Neutrophil (primary cell): ENCODE data around the gene MYH13.
"Not testable (repeated sequence)": the region's sequence is repeated elsewhere in the genome, so short reads cannot be mapped to it uniquely, and the experiment has no call there.

Experiments
- H3K27ac ChIP-seq: fragments of 200-600 bp; sonication (generic); 2 replicates; pipeline ENCODE4 v1.5.1; 2016; ENCODE audit warnings: mild to moderate bottlenecking, moderate library complexity
- H3K27me3 ChIP-seq: fragments of 200-600 bp; sonication (generic); 2 replicates; pipeline ENCODE4 v1.6.0; 2016; ENCODE audit warnings: mild to moderate bottlenecking
- H3K36me3 ChIP-seq: fragments of 200-600 bp; sonication (generic); 2 replicates; pipeline ENCODE4 v1.5.1; 2017
- H3K4me1 ChIP-seq, 2 experiments: fragments of 200-600 bp in 1 of 2; sonication (generic) in 1 of 2; 1 replicate in 1 of 2; 2 replicates in 1 of 2; pipeline versions ENCODE4 v1.5.1 to v1.6.1; 2013 to 2016; ENCODE audit warnings: low read depth in 1 of 2, low read length in 1 of 2, mild to moderate bottlenecking in 1 of 2, moderate library complexity in 1 of 2; ENCODE audit not compliant: control insufficient read depth in 1 of 2, insufficient read depth in 1 of 2
- H3K4me3 ChIP-seq, 2 experiments: fragments of 200-600 bp in 1 of 2; sonication (generic) in 1 of 2; 1 replicate in 1 of 2; 2 replicates in 1 of 2; pipeline ENCODE4 v1.5.1; 2013 to 2016; ENCODE audit warnings: low read depth in 1 of 2, low read length in 1 of 2, mild to moderate bottlenecking in 1 of 2, moderate library complexity in 1 of 2
- H3K9me3 ChIP-seq: fragments of 200-600 bp; sonication (generic); 2 replicates; pipeline ENCODE4 v1.5.1; 2016
- CTCF ChIP-seq: fragments of 200-600 bp; sonication (generic); IDR thresholded peaks from 2 replicates; pipeline ENCODE4 v1.5.1; 2016; ENCODE audit warnings: antibody characterized with exemption

The MYH13 gene

GRCh38 chr17:10304758-10305300 lies 68.0 kb downstream of the MYH13 start:
- Histone ChIP-seq H3K36me3 (no peaks in the 10 kb centered on the region), H3K27ac (no peak overlapping the region), H3K4me1 (no peaks in the 10 kb centered on the region), H3K4me3 (no peak overlapping the region), H3K9me3 (no peaks in the 10 kb centered on the region), H3K27me3 (no peaks in the 10 kb centered on the region)
- TF ChIP-seq CTCF, result no peak

GRCh38 chr17:10297691-10298090 lies 75.1 kb downstream of the MYH13 start:
- H3K27me3 ChIP-seq, result peaks cover 12% of the 10 kb centered on the region
- no peak overlapping the region for H3K27ac ChIP-seq
- H3K9me3 ChIP-seq, result no peaks in the 10 kb centered on the region
- no peak overlapping the region for H3K4me3 ChIP-seq
- H3K36me3 ChIP-seq, result no peaks in the 10 kb centered on the region
- H3K4me1 ChIP-seq, result no peaks in the 10 kb centered on the region
- no peak for TF ChIP-seq CTCF

- H3K27ac ChIP-seq, result no peak overlapping the region
- peaks cover 31% of the 10 kb centered on the region for H3K27me3 ChIP-seq
- H3K4me1 ChIP-seq, result no peaks in the 10 kb centered on the region
- no peaks in the 10 kb centered on the region for H3K36me3 ChIP-seq
- H3K4me3 ChIP-seq, result no peak overlapping the region
- no peaks in the 10 kb centered on the region for H3K9me3 ChIP-seq
- TF ChIP-seq CTCF, result no peak
Measured at GRCh38 chr17:10295728-10296343, 77.0 kb downstream of the MYH13 start.

- H3K4me3 ChIP-seq, result no peak overlapping the region
- peaks cover 46% of the 10 kb centered on the region for H3K27me3 ChIP-seq
- no peak overlapping the region for H3K27ac ChIP-seq
- no peaks in the 10 kb centered on the region for H3K36me3 ChIP-seq
- H3K9me3 ChIP-seq, result no peaks in the 10 kb centered on the region
- no peaks in the 10 kb centered on the region for H3K4me1 ChIP-seq
- TF ChIP-seq CTCF, result no peak
Measured at GRCh38 chr17:10294180-10294579, 78.6 kb downstream of the MYH13 start.

GRCh38 chr17:10292057-10292937 lies 80.5 kb downstream of the MYH13 start:
- Histone ChIP-seq H3K27ac (no peak overlapping the region), H3K27me3 (peaks cover 58% of the 10 kb centered on the region), H3K4me1 (no peaks in the 10 kb centered on the region), H3K36me3 (no peaks in the 10 kb centered on the region), H3K4me3 (no peak overlapping the region), H3K9me3 (no peaks in the 10 kb centered on the region)
- no peak for TF ChIP-seq CTCF

GRCh38 chr17:10291576-10291975 lies 81.2 kb downstream of the MYH13 start:
- H3K27me3 ChIP-seq, result peaks cover 65% of the 10 kb centered on the region
- H3K4me1 ChIP-seq, H3K4me3 ChIP-seq, H3K36me3 ChIP-seq, H3K9me3 ChIP-seq, H3K27ac ChIP-seq: not testable (repeated sequence)
